PFSK-1 (cell line): Measurements from ENCODE around the gene PRKCE.

Experiments used
- FOXP2 ChIP-seq: optimal IDR thresholded peaks from 2 replicates; pipeline ENCODE3; 2011; ENCODE audit warnings: borderline replicate concordance, control low read depth, inconsistent platforms; ENCODE audit not compliant: insufficient read depth; ENCODE audit errors: extremely low read length, extremely low read depth
- POLR2AphosphoS5 ChIP-seq: IDR thresholded peaks from 2 replicates; pipeline ENCODE4 v1.6.1; 2012; ENCODE audit warnings: low read depth, mild to moderate bottlenecking, control low read depth, low read length, moderate library complexity
- REST ChIP-seq, 2 experiments: IDR thresholded peaks; 2 replicates each; pipeline versions ENCODE4 v1.6.1 to v1.8.0; 2011 to 2012; ENCODE audit warnings: low read depth in 2 of 2, low read length in 2 of 2, control low read depth in 1 of 2, inconsistent platforms in 1 of 2, mild to moderate bottlenecking in 1 of 2, moderate library complexity in 1 of 2; ENCODE audit not compliant: insufficient read depth in 1 of 2
- SIN3A ChIP-seq: IDR thresholded peaks from 2 replicates; pipeline ENCODE4 v1.6.1; 2012; ENCODE audit warnings: mild to moderate bottlenecking, low read length, moderate library complexity, borderline replicate concordance; ENCODE audit not compliant: insufficient read depth
- TAF1 ChIP-seq: IDR thresholded peaks from 2 replicates; pipeline ENCODE4 v1.6.1; 2012; ENCODE audit warnings: low read length, control low read depth, borderline replicate concordance; ENCODE audit not compliant: insufficient read depth

PRKCE gene

GRCh38 chr2:45945302-45945717 is 293.8 kb downstream of the PRKCE start:
- TF ChIP-seq TAF1 (no peak), REST (IDR thresholded peaks at IDR 0.05; ENCODE audit: insufficient read depth in 1 of 2, low read depth in 2 of 2, low read length in 2 of 2) (no peak), FOXP2 (no peak), SIN3A (no peak), POLR2AphosphoS5 (no peak)

- TF ChIP-seq SIN3A, result no peak
- no peak for TF ChIP-seq REST (IDR thresholded peaks at IDR 0.05; ENCODE audit: insufficient read depth in 1 of 2, low read depth in 2 of 2, low read length in 2 of 2)
- TF ChIP-seq FOXP2, result no peak
- TF ChIP-seq TAF1, result no peak
- TF ChIP-seq POLR2AphosphoS5, result no peak
Measured at GRCh38 chr2:45946023-45946422, 294.5 kb downstream of the PRKCE start.

GRCh38 chr2:45950606-45951005 is 299.1 kb downstream of the PRKCE start:
- no peak for TF ChIP-seq REST (IDR thresholded peaks at IDR 0.05; ENCODE audit: insufficient read depth in 1 of 2, low read depth in 2 of 2, low read length in 2 of 2)
- TF ChIP-seq TAF1, result no peak
- TF ChIP-seq FOXP2, result no peak
- no peak for TF ChIP-seq POLR2AphosphoS5
- no peak for TF ChIP-seq SIN3A

- no peak for TF ChIP-seq FOXP2
- no peak for TF ChIP-seq TAF1
- no peak for TF ChIP-seq SIN3A
- no peak for TF ChIP-seq POLR2AphosphoS5
- TF ChIP-seq REST (IDR thresholded peaks at IDR 0.05; ENCODE audit: insufficient read depth in 1 of 2, low read depth in 2 of 2, low read length in 2 of 2), result no peak
Measured at GRCh38 chr2:45951025-45951727, 299.7 kb downstream of the PRKCE start.

GRCh38 chr2:45952591-45952990 is 301.1 kb downstream of the PRKCE start:
- no peak for TF ChIP-seq POLR2AphosphoS5
- no peak for TF ChIP-seq FOXP2
- no peak for TF ChIP-seq REST (IDR thresholded peaks at IDR 0.05; ENCODE audit: insufficient read depth in 1 of 2, low read depth in 2 of 2, low read length in 2 of 2)
